ENCODE data around the gene AQR. TPM values are rescaled to one million over a fixed set of nuclear protein-coding genes. Genes with fewer than 3 reads are reported as not detected.

AQR gene
- total and polyA plus RNA-seq, 2 of the 13 experiments (the other 11 are each of a cell fraction or from before 2014, with no cell fraction given): 18.7 to 31.3 TPM

DNA sequence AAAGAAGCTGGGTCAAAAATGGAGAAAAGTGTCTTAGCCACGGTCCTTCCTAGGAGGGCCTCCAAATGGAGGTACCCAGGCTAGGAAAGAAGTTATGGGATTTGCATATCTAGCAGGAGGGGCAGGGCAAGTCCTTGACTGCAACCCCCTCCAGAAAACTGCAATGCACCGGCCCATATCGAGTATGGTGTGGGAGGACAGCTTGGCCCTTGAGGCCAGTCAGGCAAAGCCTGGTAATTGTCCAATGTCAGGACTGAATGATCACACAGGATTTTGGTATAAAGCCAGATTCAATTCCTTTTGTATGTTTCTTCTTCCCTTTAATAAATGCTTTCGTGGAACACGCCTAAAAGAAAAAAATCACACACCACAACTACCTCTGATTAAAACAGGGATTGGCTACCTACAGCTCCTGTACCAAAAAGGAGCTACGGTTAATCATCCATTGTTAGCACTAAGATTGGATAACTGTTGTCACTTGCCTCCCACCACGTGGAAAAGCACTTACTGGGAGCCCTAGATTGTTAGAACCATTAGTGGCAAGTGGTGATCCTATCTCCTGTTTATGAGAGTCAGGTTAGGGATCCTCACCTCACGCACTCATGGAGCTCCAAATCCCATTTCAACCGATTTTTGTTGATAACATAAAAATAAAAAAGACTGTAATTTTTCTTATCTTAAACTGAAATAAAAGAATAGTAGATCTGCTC, 17.4 kb upstream of the AQR start:
- ChIA-PET CTCF (ENCODE audit: low intra/inter-chr PET ratio, low total read pairs) (no interaction called here), POLR2A (interaction anchor here (1.0 to 3.3 kb wide), 3 partner anchors 10 to 17 kb away, joined by 4 to 125 read pairs (median 6); partner anchors contain the start of gene AQR)
- Histone ChIP-seq H3K36me3 (replicated peaks in 1 of 2; ENCODE audit: control insufficient read depth in 1 of 2, insufficient read depth in 2 of 2, low read length in 2 of 2) (peaks cover 0 to 21% of the 10 kb centered on the region in 2 experiments; a peak in 3 of 5 replicates), H3K27ac (ENCODE audit: extremely low read length, insufficient read depth, low read length) (peak overlapping the region; percentile 96), H3K9me3 (ENCODE audit: low read length) (no peaks in the 10 kb centered on the region), H3K4me2 (ENCODE audit: low read depth, low read length) (peak overlapping the region; percentile 87), H2AFZ (ENCODE audit: low read length) (no peak overlapping the region), H3K4me1 (ENCODE audit: insufficient read depth, low read length) (peaks cover 45% of the 10 kb centered on the region), H3K79me2 (ENCODE audit: insufficient read depth, low read length) (peaks cover 45% of the 10 kb centered on the region), H4K20me1 (ENCODE audit: insufficient read depth, low read length) (peaks cover 30% of the 10 kb centered on the region), H3K27me3 (ENCODE audit: control insufficient read depth in 1 of 2, insufficient read depth in 2 of 2, low read length in 2 of 2) (no peaks in the 10 kb centered on the region; a peak in 2 of 5 replicates), H3K4me3 (replicated peaks in 1 of 3; ENCODE audit: insufficient read depth in 1 of 3, low read depth in 2 of 3, low read length in 3 of 3) (peak overlapping the region; percentile 70 to 95 (median 76)), H3K9ac (ENCODE audit: insufficient read depth, low read depth, low read length) (peak overlapping the region; percentile 98)
- in situ Hi-C loops (cut with HindIII; ENCODE audit: extremely low pct_ligation_motif_present, low pct_unique_long_range_greater_than_20kb): no loop called here
- no peak for DNase-seq (ENCODE audit: low spot score)
- no peak for TF ChIP-seq NFE2 (CRISPR knock-in tag; IDR thresholded peaks at IDR 0.05)
- TF ChIP-seq ELF4 (CRISPR knock-in tag; IDR thresholded peaks at IDR 0.05; ENCODE audit: borderline replicate concordance): 0 out of 2 replicates have a peak, but pooled peaks have one; percentile 38
- WGBS (ENCODE audit: low lambda C conversion rate): 6% methylated on average over 9 of the region's 9 CpGs
- intact Hi-C loops (cut with micrococcal nuclease; ENCODE audit: unreplicated experiment): no loop called here
- ATAC-seq: no peak
- FAIRE-seq: no peak
- BruUV-seq (replicated peaks): no TSS peak

GRCh38 chr15:34986326-34986725, 16.8 kb upstream of the AQR start:
- peaks cover 45% of the 10 kb centered on the region for H3K79me2 ChIP-seq (ENCODE audit: insufficient read depth, low read length)
- TF ChIP-seq ZNF326 (CRISPR knock-in tag; IDR thresholded peaks at IDR 0.05; ENCODE audit: borderline replicate concordance): no peak
- no peak for TF ChIP-seq GZF1 (CRISPR knock-in tag; IDR thresholded peaks at IDR 0.05)
- TF ChIP-seq NCOA5 (CRISPR knock-in tag; IDR thresholded peaks at IDR 0.05): no peak
- no peak for TF ChIP-seq THAP11 (CRISPR knock-in tag; IDR thresholded peaks at IDR 0.05)
- TF ChIP-seq THAP7 (CRISPR knock-in tag; IDR thresholded peaks at IDR 0.05): no peak
- no peak for TF ChIP-seq ZNF414 (CRISPR knock-in tag; IDR thresholded peaks at IDR 0.05)
- no peak for TF ChIP-seq EZH2 (conservative IDR thresholded peaks at IDR 0.05; ENCODE audit: low read depth, low read length)
- TF ChIP-seq SNAPC5 (CRISPR knock-in tag; IDR thresholded peaks at IDR 0.05; ENCODE audit: borderline replicate concordance): no peak
- TF ChIP-seq, protein P1, sequence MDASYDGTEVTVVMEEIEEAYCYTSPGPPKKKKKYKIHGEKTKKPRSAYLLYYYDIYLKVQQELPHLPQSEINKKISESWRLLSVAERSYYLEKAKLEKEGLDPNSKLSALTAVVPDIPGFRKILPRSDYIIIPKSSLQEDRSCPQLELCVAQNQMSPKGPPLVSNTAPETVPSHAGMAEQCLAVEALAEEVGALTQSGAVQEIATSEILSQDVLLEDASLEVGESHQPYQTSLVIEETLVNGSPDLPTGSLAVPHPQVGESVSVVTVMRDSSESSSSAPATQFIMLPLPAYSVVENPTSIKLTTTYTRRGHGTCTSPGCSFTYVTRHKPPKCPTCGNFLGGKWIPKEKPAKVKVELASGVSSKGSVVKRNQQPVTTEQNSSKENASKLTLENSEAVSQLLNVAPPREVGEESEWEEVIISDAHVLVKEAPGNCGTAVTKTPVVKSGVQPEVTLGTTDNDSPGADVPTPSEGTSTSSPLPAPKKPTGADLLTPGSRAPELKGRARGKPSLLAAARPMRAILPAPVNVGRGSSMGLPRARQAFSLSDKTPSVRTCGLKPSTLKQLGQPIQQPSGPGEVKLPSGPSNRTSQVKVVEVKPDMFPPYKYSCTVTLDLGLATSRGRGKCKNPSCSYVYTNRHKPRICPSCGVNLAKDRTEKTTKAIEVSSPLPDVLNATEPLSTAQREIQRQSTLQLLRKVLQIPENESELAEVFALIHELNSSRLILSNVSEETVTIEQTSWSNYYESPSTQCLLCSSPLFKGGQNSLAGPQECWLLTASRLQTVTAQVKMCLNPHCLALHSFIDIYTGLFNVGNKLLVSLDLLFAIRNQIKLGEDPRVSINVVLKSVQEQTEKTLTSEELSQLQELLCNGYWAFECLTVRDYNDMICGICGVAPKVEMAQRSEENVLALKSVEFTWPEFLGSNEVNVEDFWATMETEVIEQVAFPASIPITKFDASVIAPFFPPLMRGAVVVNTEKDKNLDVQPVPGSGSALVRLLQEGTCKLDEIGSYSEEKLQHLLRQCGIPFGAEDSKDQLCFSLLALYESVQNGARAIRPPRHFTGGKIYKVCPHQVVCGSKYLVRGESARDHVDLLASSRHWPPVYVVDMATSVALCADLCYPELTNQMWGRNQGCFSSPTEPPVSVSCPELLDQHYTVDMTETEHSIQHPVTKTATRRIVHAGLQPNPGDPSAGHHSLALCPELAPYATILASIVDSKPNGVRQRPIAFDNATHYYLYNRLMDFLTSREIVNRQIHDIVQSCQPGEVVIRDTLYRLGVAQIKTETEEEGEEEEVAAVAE (CRISPR knock-in tag; IDR thresholded peaks at IDR 0.05; ENCODE audit: borderline replicate concordance): no peak

More at GRCh38 chr15:34986326-34986725, 16.8 kb upstream of the AQR start:
- 67% methylated on average over 1 of the region's 1 CpG for WGBS (ENCODE audit: low lambda C conversion rate)
- Histone ChIP-seq H3K27me3 (ENCODE audit: control insufficient read depth in 1 of 2, insufficient read depth in 2 of 2, low read length in 2 of 2) (no peaks in the 10 kb centered on the region; a peak in 2 of 5 replicates), H2AFZ (ENCODE audit: low read length) (no peak overlapping the region), H3K9ac (ENCODE audit: insufficient read depth, low read depth, low read length) (peak overlapping the region; percentile 98), H4K20me1 (ENCODE audit: insufficient read depth, low read length) (peaks cover 30% of the 10 kb centered on the region), H3K9me3 (ENCODE audit: low read length) (no peaks in the 10 kb centered on the region), H3K36me3 (replicated peaks in 1 of 2; ENCODE audit: control insufficient read depth in 1 of 2, insufficient read depth in 2 of 2, low read length in 2 of 2) (peaks cover 0 to 21% of the 10 kb centered on the region in 2 experiments; a peak in 3 of 5 replicates), H3K4me2 (ENCODE audit: low read depth, low read length) (peak overlapping the region; percentile 87), H3K4me3 (replicated peaks in 1 of 3; ENCODE audit: insufficient read depth in 1 of 3, low read depth in 2 of 3, low read length in 3 of 3) (peak overlapping the region; percentile 70 to 95 (median 76)), H3K27ac (ENCODE audit: extremely low read length, insufficient read depth, low read length) (peak overlapping the region; percentile 96), H3K4me1 (ENCODE audit: insufficient read depth, low read length) (peaks cover 43% of the 10 kb centered on the region)
- BruUV-seq (replicated peaks): no TSS peak
- intact Hi-C loops (cut with micrococcal nuclease; ENCODE audit: unreplicated experiment): no loop called here
- ATAC-seq (no peak), DNase-seq (ENCODE audit: low spot score) (no peak), FAIRE-seq (no peak)
- POLR2A ChIA-PET: interaction anchor here (2.8 to 3.3 kb wide), 2 partner anchors 17 kb away, joined by 32 to 125 read pairs; partner anchors contain the start of gene AQR
- CTCF ChIA-PET (ENCODE audit: low intra/inter-chr PET ratio, low total read pairs): no interaction called here
- in situ Hi-C loops (cut with HindIII; ENCODE audit: extremely low pct_ligation_motif_present, low pct_unique_long_range_greater_than_20kb): no loop called here
